ENCODE results near the gene SNTG2. TPM values are rescaled to one million over a fixed set of nuclear protein-coding genes. Genes with fewer than 3 reads are reported as not detected.

Gene SNTG2
- total and polyA plus RNA-seq, 12 donors: 0.26 to 4.3 (median 0.72) TPM; not detected in 1

DNA sequence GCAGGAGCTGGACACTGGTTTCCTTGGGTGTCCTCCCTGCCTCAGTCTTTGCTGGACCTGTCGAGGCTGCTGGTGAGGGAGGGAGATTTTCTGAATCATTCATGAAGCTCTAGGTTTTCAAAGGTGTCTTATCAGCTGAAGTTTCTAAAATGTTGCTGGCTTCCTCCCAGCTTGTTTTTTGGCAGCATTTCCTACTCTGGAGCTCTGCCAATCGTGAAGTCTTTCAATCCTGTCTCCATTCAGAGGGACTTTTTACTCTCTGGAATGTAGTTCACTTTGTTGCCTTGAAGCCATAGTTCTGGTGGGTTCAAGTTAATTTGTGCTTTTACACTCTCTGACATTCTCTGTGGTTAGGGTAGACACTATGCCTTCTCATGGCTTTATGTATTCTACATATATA is 23.9 kb downstream of the SNTG2 start:
- Histone ChIP-seq H3K27ac (no peak overlapping the region), H3K36me3 (replicated peaks in 1 of 2) (no peaks in the 10 kb centered on the region), H3K9me3 (replicated peaks in 1 of 3) (no peaks in the 10 kb centered on the region), H3K27me3 (no peaks in the 10 kb centered on the region), H3K4me1 (replicated peaks in 1 of 2) (no peaks in the 10 kb centered on the region), H3K4me3 (no peak overlapping the region)
- DNase-seq: peak; percentile 33 to 80 (median 55)
- TF ChIP-seq POLR2A (IDR thresholded peaks at IDR 0.05): no peak
- TF ChIP-seq, protein P1, sequence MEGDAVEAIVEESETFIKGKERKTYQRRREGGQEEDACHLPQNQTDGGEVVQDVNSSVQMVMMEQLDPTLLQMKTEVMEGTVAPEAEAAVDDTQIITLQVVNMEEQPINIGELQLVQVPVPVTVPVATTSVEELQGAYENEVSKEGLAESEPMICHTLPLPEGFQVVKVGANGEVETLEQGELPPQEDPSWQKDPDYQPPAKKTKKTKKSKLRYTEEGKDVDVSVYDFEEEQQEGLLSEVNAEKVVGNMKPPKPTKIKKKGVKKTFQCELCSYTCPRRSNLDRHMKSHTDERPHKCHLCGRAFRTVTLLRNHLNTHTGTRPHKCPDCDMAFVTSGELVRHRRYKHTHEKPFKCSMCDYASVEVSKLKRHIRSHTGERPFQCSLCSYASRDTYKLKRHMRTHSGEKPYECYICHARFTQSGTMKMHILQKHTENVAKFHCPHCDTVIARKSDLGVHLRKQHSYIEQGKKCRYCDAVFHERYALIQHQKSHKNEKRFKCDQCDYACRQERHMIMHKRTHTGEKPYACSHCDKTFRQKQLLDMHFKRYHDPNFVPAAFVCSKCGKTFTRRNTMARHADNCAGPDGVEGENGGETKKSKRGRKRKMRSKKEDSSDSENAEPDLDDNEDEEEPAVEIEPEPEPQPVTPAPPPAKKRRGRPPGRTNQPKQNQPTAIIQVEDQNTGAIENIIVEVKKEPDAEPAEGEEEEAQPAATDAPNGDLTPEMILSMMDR (IDR thresholded peaks at IDR 0.05): no peak
- WGBS, 4 donors: 0 to 4% (median 1%) methylated on average over 1 to 2 of the region's 2 CpGs
- intact Hi-C loops (cut with DNase I): no loop called here

- no peak overlapping the region for H3K27ac ChIP-seq
- 76 to 81% (median 79%) methylated on average over 4 of the region's 4 CpGs for WGBS, 4 donors
- no peaks in the 10 kb centered on the region for H3K4me1 ChIP-seq (replicated peaks in 1 of 2)
- no peak for DNase-seq
- no peak overlapping the region for H3K4me3 ChIP-seq
- H3K9me3 ChIP-seq (replicated peaks in 1 of 3): no peaks in the 10 kb centered on the region
- intact Hi-C loops (cut with DNase I): no loop called here
- no peaks in the 10 kb centered on the region for H3K36me3 ChIP-seq (replicated peaks in 1 of 2)
- TF ChIP-seq, protein P1 (IDR thresholded peaks at IDR 0.05): no peak
- no peak for TF ChIP-seq POLR2A (IDR thresholded peaks at IDR 0.05)
- H3K27me3 ChIP-seq: no peaks in the 10 kb centered on the region
These were observed 24.4 kb downstream of the SNTG2 start for GRCh38 chr2:975095-975494.

DNA sequence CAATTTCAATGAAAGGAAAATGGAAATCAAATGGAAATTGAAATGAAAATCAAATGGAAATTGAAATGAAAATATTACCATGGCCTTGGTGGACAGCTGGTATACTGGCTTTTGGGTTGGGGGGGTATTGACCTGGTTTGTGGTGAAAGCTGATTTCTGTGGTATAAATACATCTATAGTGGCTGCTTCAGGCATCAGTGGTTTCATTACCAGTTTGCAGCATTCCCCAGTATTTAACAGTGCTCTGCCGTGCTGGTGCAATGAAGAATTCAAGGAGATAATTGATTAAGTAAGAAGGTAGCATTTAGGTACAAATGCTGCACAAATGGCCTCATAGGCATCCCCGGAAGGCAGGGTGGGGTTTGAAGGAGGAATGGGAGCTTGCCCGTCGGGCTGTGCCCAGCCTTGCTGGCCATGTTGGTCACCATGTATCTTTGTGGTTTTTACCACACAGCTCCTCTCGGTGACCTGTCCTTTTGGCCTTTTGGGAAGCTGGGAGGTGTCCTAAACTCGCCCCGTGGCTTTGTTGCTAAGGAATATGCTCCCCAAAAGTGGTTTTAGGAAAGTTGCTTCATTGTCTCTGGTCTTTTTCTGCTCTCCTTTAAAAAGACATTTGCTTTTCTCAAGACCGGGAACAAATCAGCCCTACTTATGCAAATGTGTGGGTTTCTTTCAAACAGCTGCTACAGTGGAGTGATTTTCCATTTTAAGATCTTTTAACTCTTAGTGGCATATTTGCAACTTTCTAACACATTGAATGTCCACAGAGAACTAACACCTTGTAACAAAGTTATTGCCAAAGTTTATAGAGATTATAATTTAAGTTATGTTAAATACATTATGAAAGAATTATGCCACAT is 28.6 kb downstream of the SNTG2 start:
- TF ChIP-seq, protein P1 (IDR thresholded peaks at IDR 0.05): no peak
- TF ChIP-seq POLR2A (IDR thresholded peaks at IDR 0.05): no peak
- Histone ChIP-seq H3K27me3 (no peaks in the 10 kb centered on the region), H3K4me1 (replicated peaks in 1 of 2) (no peaks in the 10 kb centered on the region), H3K27ac (no peak overlapping the region), H3K9me3 (replicated peaks in 1 of 3) (no peaks in the 10 kb centered on the region), H3K4me3 (no peak overlapping the region), H3K36me3 (replicated peaks in 1 of 2) (no peaks in the 10 kb centered on the region)
- 73 to 83% (median 77%) methylated on average over 7 to 8 of the region's 8 CpGs for WGBS, 4 donors
- no peak for DNase-seq
- intact Hi-C loops (cut with DNase I): no loop called here

- 52 to 64% (median 60%) methylated on average over 4 of the region's 4 CpGs for WGBS, 4 donors
- TF ChIP-seq, protein P1 (IDR thresholded peaks at IDR 0.05): no peak
- TF ChIP-seq POLR2A (IDR thresholded peaks at IDR 0.05): no peak
- intact Hi-C loops (cut with DNase I): no loop called here
These were observed 29.5 kb downstream of the SNTG2 start for GRCh38 chr2:980176-980575.

More at GRCh38 chr2:980176-980575, 29.5 kb downstream of the SNTG2 start:
- Histone ChIP-seq H3K4me3 (no peak overlapping the region), H3K9me3 (replicated peaks in 1 of 3) (no peaks in the 10 kb centered on the region), H3K4me1 (replicated peaks in 1 of 2) (no peaks in the 10 kb centered on the region), H3K27me3 (no peaks in the 10 kb centered on the region), H3K27ac (no peak overlapping the region), H3K36me3 (replicated peaks in 1 of 2) (no peaks in the 10 kb centered on the region)
- no peak for DNase-seq
